Hematopoietic multipotent progenitor cell treated with erythropoietin and hydrocortisone succinate and interleukin-3 and kit ligand, for 15 days (in vitro differentiated cells): Measurements from ENCODE around the gene ABCA5.
"Not testable (repeated sequence)": the region's sequence is repeated elsewhere in the genome, so short reads cannot be mapped to it uniquely, and the experiment has no call there.

Experiments
- DNase-seq: peaks from one replicate; pipeline ENCODE4 v3.0.0-alpha.2; 2015; ENCODE audit warnings: low spot score

ABCA5 gene

DNA sequence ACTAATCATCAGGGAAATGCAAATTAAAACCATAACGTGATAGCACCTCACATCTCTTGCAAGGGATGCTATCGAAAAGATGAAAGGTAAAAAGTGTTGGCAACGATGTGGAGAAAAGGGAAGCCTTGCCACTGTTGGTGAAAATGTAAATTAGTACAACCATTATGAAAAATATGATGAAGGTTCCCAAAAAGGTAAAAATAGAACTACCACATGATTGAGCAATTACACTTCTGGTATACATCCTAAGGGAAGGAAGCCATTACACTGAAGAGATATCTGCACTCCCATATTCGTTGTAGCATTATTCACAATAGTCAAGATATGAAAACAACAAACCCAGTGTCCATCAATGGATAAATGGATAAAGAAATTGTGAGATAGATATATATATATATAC is 119.8 kb downstream of the ABCA5 start:
- no peak for DNase-seq

DNA sequence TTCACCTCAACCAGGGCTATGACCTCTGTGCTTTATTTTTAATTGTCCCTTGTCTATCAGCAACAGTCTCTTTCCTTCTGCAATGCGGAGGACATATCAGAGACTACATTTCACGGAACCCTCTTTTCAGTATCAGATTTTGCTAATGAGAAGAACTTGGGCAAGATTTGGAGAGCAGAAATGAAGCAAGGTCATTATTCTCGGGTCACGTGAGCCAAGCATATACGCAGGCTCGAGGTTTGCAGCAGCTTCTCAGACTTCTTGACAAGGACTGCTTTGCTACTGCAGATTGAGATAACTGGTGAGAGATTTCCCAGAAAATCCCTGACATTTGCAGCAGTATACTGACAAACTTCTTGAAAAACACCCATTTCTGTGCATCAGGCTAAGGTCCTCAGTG is 128.7 kb downstream of the ABCA5 start:
- no peak for DNase-seq

- DNase-seq, result not testable (repeated sequence)
Measured at GRCh38 chr17:69196105-69196653, 130.8 kb downstream of the ABCA5 start.
